IMR-90 (cell line): ENCODE measurements around the gene CPSF4. TPM values are rescaled to one million over a fixed set of nuclear protein-coding genes. Genes with fewer than 3 reads are reported as not detected.

ENCODE experiments used
- ATAC-seq: fragments of 200-7000 bp; cut with Tn5 transposase; 2 replicates; pipeline ENCODE4 v1.9.1; 2020; ENCODE audit warnings: low read depth, mild to moderate bottlenecking, moderate library complexity
- BruUV-seq: library from RNA; stranded (reverse); fragments of 400-500 nt; replicated peaks from 2 replicates; lab custom pipeline; 2021; lab: Mats Ljungman, UMichigan
- CTCF ChIA-PET: fragments of 300-600 bp; formaldehyde crosslinking; extraction: SDS; loops from one replicate; lab custom pipeline; 2021; ENCODE audit warnings: antibody characterized with exemption; lab: Yijun Ruan, JAX
- POLR2A ChIA-PET: fragments of 300-600 bp; sonication (Branson Sonifier 250); formaldehyde crosslinking; loops from one replicate; lab custom pipeline; 2022; ENCODE audit warnings: antibody characterized with exemption; ENCODE audit not compliant: unreplicated experiment; lab: Charles Lee
- DNase-seq: peaks from one replicate; pipeline ENCODE4 v3.0.0; 2013
- H2AFZ ChIP-seq: replicated peaks from 2 replicates; pipeline ENCODE3; 2013; ENCODE audit warnings: low read length, mild to moderate bottlenecking; ENCODE audit not compliant: poor library complexity
- H2AK5ac ChIP-seq: 2 replicates; pipeline ENCODE4 v1.6.1; 2013; ENCODE audit warnings: low read depth, low read length, inconsistent platforms
- H2AK9ac ChIP-seq: replicated peaks from 2 replicates; pipeline ENCODE3; 2013; ENCODE audit warnings: mild to moderate bottlenecking, low read depth, low read length, moderate library complexity; ENCODE audit not compliant: poor library complexity
- H2BK120ac ChIP-seq: 2 replicates; pipeline ENCODE4 v1.6.1; 2013; ENCODE audit warnings: low read depth, low read length, inconsistent platforms
- H2BK15ac ChIP-seq: 3 replicates; pipeline ENCODE4 v1.6.1; 2013; ENCODE audit warnings: low read depth, low read length, inconsistent platforms
- H2BK20ac ChIP-seq: 2 replicates; pipeline ENCODE4 v1.6.1; 2013; ENCODE audit warnings: low read depth, mild to moderate bottlenecking, inconsistent platforms, low read length, moderate library complexity
- H2BK5ac ChIP-seq: 2 replicates; pipeline ENCODE4 v1.6.1; 2013; ENCODE audit warnings: mild to moderate bottlenecking, low read depth, low read length, inconsistent platforms; ENCODE audit not compliant: poor library complexity, severe bottlenecking
- H3K14ac ChIP-seq: replicated peaks from 2 replicates; pipeline ENCODE4 v1.6.1; 2013; ENCODE audit warnings: low read depth, low read length, inconsistent platforms
- H3K18ac ChIP-seq: 2 replicates; pipeline ENCODE4 v1.6.1; 2013; ENCODE audit warnings: low read depth, low read length, control low read depth
- H3K23ac ChIP-seq: 2 replicates; pipeline ENCODE4 v1.6.1; 2013; ENCODE audit warnings: low read depth, low read length, inconsistent platforms
- H3K27ac ChIP-seq: 2 replicates; pipeline ENCODE4 v1.5.1; 2013; ENCODE audit warnings: mild to moderate bottlenecking, control low read depth, low read length; ENCODE audit not compliant: insufficient read depth
- H3K27me3 ChIP-seq: 2 replicates; pipeline ENCODE4 v1.6.1; 2013; ENCODE audit warnings: low read length; ENCODE audit not compliant: control insufficient read depth, insufficient read depth
- H3K36me3 ChIP-seq: 2 replicates; pipeline ENCODE4 v1.6.1; 2013; ENCODE audit warnings: low read length, mixed read lengths; ENCODE audit not compliant: control insufficient read depth, insufficient read depth
- H3K4ac ChIP-seq: 2 replicates; pipeline ENCODE4 v1.6.1; 2013; ENCODE audit warnings: low read depth, low read length, inconsistent platforms
- H3K4me1 ChIP-seq: 2 replicates; pipeline ENCODE4 v1.6.1; 2013; ENCODE audit warnings: low read length, mixed read lengths; ENCODE audit not compliant: control insufficient read depth, insufficient read depth
- H3K4me2 ChIP-seq: 2 replicates; pipeline ENCODE4 v1.6.1; 2013; ENCODE audit warnings: low read depth, mild to moderate bottlenecking, control low read depth, low read length, moderate library complexity
- H3K4me3 ChIP-seq: 2 replicates; pipeline ENCODE4 v1.5.1; 2013; ENCODE audit warnings: low read depth, mild to moderate bottlenecking, control low read depth, low read length, moderate library complexity; ENCODE audit not compliant: insufficient read depth
- H3K56ac ChIP-seq: 2 replicates; pipeline ENCODE4 v1.6.1; 2013; ENCODE audit warnings: low read length, inconsistent platforms; ENCODE audit not compliant: insufficient read depth; ENCODE audit errors: extremely low read depth
- H3K79me1 ChIP-seq, 2 experiments: 2 replicates each; pipeline ENCODE4 v1.6.1; 2013; ENCODE audit warnings: low read length in 2 of 2, inconsistent platforms in 1 of 2, low read depth in 1 of 2
- H3K9ac ChIP-seq: 2 replicates; pipeline ENCODE4 v1.6.1; 2013; ENCODE audit warnings: low read depth, low read length, control low read depth
- H3K9me1 ChIP-seq: 2 replicates; pipeline ENCODE4 v1.6.1; 2013; ENCODE audit warnings: low read length, inconsistent platforms; ENCODE audit not compliant: insufficient read depth
- H3K9me3 ChIP-seq: 2 replicates; pipeline ENCODE4 v1.6.1; 2013; ENCODE audit warnings: low read length; ENCODE audit not compliant: control insufficient read depth, insufficient read depth
- H4K20me1 ChIP-seq: 2 replicates; pipeline ENCODE4 v1.6.1; 2013; ENCODE audit warnings: low read length, inconsistent platforms; ENCODE audit not compliant: insufficient read depth
- H4K5ac ChIP-seq: 2 replicates; pipeline ENCODE4 v1.6.1; 2013; ENCODE audit warnings: mild to moderate bottlenecking, low read depth, low read length, control low read depth
- H4K8ac ChIP-seq, 2 experiments: 2 replicates each; pipeline ENCODE4 v1.6.1; 2013; ENCODE audit warnings: low read depth in 2 of 2, low read length in 2 of 2, control low read depth in 1 of 2, inconsistent platforms in 1 of 2
- H4K91ac ChIP-seq: 2 replicates; pipeline ENCODE4 v1.6.1; 2013; ENCODE audit warnings: low read depth, low read length, inconsistent platforms; ENCODE audit not compliant: insufficient read depth
- BHLHE40 ChIP-seq: fragments of 150-350 bp; IDR thresholded peaks from 2 replicates; pipeline ENCODE4 v1.6.1; 2016; ENCODE audit warnings: mild to moderate bottlenecking, low read depth, low read length
- CEBPB ChIP-seq: IDR thresholded peaks from 2 replicates; pipeline ENCODE4 v1.6.1; 2012; ENCODE audit warnings: low read depth, low read length, improper control_type of control experiment
- CHD1 ChIP-seq: IDR thresholded peaks from 2 replicates; pipeline ENCODE4 v1.6.1; 2012; ENCODE audit warnings: low read depth, low read length, improper control_type of control experiment
- CTCF ChIP-seq: conservative IDR thresholded peaks from 2 replicates; pipeline ENCODE4 v1.5.1; 2012; ENCODE audit warnings: mild to moderate bottlenecking, low read depth, low read length, improper control_type of control experiment
- ELK1 ChIP-seq: fragments of 150-350 bp; IDR thresholded peaks from 2 replicates; pipeline ENCODE4 v1.6.1; 2016; ENCODE audit warnings: low read depth, mild to moderate bottlenecking, low read length, moderate library complexity, borderline replicate concordance
- FOS ChIP-seq: fragments of 150-350 bp; IDR thresholded peaks from 2 replicates; pipeline ENCODE4 v1.6.1; 2016; ENCODE audit warnings: low read depth, low read length
- MAFK ChIP-seq: IDR thresholded peaks from 2 replicates; pipeline ENCODE4 v1.6.1; 2012; ENCODE audit warnings: low read depth, low read length, improper control_type of control experiment
- MAZ ChIP-seq: IDR thresholded peaks from 2 replicates; pipeline ENCODE4 v1.6.1; 2012; ENCODE audit warnings: low read depth, mild to moderate bottlenecking, low read length, improper control_type of control experiment, moderate library complexity, borderline replicate concordance
- MXI1 ChIP-seq: IDR thresholded peaks from 2 replicates; pipeline ENCODE4 v1.6.1; 2012; ENCODE audit warnings: low read depth, mild to moderate bottlenecking, low read length, moderate library complexity, borderline replicate concordance
- NFE2L2 ChIP-seq: fragments of 150-350 bp; IDR thresholded peaks from 2 replicates; pipeline ENCODE4 v1.6.1; 2016; ENCODE audit warnings: low read depth, mild to moderate bottlenecking, low read length
- POLR2A ChIP-seq: IDR thresholded peaks from 2 replicates; pipeline ENCODE4 v1.6.1; 2012; ENCODE audit warnings: mild to moderate bottlenecking, low read depth, low read length
- RAD21 ChIP-seq: IDR thresholded peaks from 2 replicates; pipeline ENCODE4 v1.6.1; 2012; ENCODE audit warnings: low read length, improper control_type of control experiment
- RCOR1 ChIP-seq: IDR thresholded peaks from 2 replicates; pipeline ENCODE4 v1.6.1; 2012; ENCODE audit warnings: mild to moderate bottlenecking, low read length, improper control_type of control experiment; ENCODE audit not compliant: insufficient replicate concordance
- RFX5 ChIP-seq: IDR thresholded peaks from 2 replicates; pipeline ENCODE4 v1.8.0; 2012; ENCODE audit warnings: low read depth, mild to moderate bottlenecking, low read length, moderate library complexity
- SMC3 ChIP-seq: fragments of 150-350 bp; IDR thresholded peaks from 2 replicates; pipeline ENCODE4 v1.6.1; 2016; ENCODE audit warnings: low read depth, mild to moderate bottlenecking, antibody characterized with exemption, low read length, moderate library complexity
- USF2 ChIP-seq: fragments of 150-350 bp; IDR thresholded peaks from 2 replicates; pipeline ENCODE4 v1.6.1; 2017; ENCODE audit warnings: mild to moderate bottlenecking, antibody characterized with exemption, low read length, low read depth
- WGBS, 2 experiments: methylation state at CpG; one replicate each; pipeline versions ENCODE4 v1.1.5 to v1.1.7; 2013; ENCODE audit warnings: missing lambda C conversion rate in 2 of 2; ENCODE audit not compliant: insufficient read length in 1 of 2; ENCODE audit errors: extremely low coverage in 2 of 2; 5-methylcytosine and 5-hydroxymethylcytosine counted together
- dilution Hi-C: fragments of 300-500 bp; cut with HindIII; formaldehyde crosslinking; loops from one replicate; pipeline ENCODE4 v1.14.3; 2018; ENCODE audit warnings: low sequenced_read_pairs; ENCODE audit not compliant: unreplicated experiment
- in situ Hi-C: fragments of 300-500 bp; cut with MboI; formaldehyde crosslinking; loops from 3 replicates; pipeline ENCODE4 v1.14.3; 2019; ENCODE audit warnings: low sequenced_read_pairs, inconsistent platforms, mixed read lengths
- intact Hi-C: fragments of 100-400 bp; cut with micrococcal nuclease; formaldehyde crosslinking; loops from 2 replicates; pipeline ENCODE4 v1.10.0; 2022
- polyA plus RNA-seq, 3 experiments: library from polyadenylated mRNA; depleted of rRNA; stranded (reverse); fragments of >200 nt; gene quantifications; 2 replicates each; pipeline ENCODE4 v1.2.3, GENCODE V29; 2012; ENCODE audit warnings: low replicate concordance in 1 of 3
- total RNA-seq: library from RNA; depleted of rRNA; stranded (reverse); fragments of >200 nt; gene quantifications from 2 replicates; pipeline ENCODE4 v1.2.3, GENCODE V29; 2012

The CPSF4 gene
- total and polyA plus RNA-seq, 2 of the 4 experiments (the other 2 are of a cell fraction) = 23.8 to 44.9 TPM

- no peak for TF ChIP-seq MAFK
- no peak for TF ChIP-seq MAZ
- no peak for TF ChIP-seq RAD21
- TF ChIP-seq BHLHE40 = no peak
- no peak for TF ChIP-seq USF2
- TF ChIP-seq RCOR1 = no peak
- TF ChIP-seq CEBPB = no peak
- TF ChIP-seq FOS = no peak
- TF ChIP-seq RFX5 = no peak
- no peak for TF ChIP-seq CTCF
- TF ChIP-seq SMC3 = no peak
- no peak for TF ChIP-seq NFE2L2
- TF ChIP-seq CHD1 = no peak
- TF ChIP-seq MXI1 = no peak
- TF ChIP-seq POLR2A = no peak
- no peak for TF ChIP-seq ELK1
- no peak for DNase-seq
- Histone ChIP-seq H3K18ac (no peak overlapping the region), H2AK9ac (no peak overlapping the region), H4K20me1 (peaks cover 14% of the 10 kb centered on the region), H2BK120ac (no peak overlapping the region), H3K9ac (no peak overlapping the region), H3K14ac (no peak overlapping the region), H2AFZ (no peak overlapping the region), H2BK15ac (no peak overlapping the region), H2BK20ac (no peak overlapping the region), H3K4me2 (no peak overlapping the region), H2BK5ac (no peak overlapping the region), H3K27me3 (no peaks in the 10 kb centered on the region), H3K4me3 (no peak overlapping the region), H4K5ac (no peak overlapping the region), H4K91ac (no peak overlapping the region), H3K9me1 (no peaks in the 10 kb centered on the region), H3K23ac (no peak overlapping the region), H3K4me1 (no peaks in the 10 kb centered on the region), H4K8ac (no peak overlapping the region), H3K4ac (no peak overlapping the region), H3K56ac (no peak overlapping the region), H3K79me1 (peaks cover 0 to 13% of the 10 kb centered on the region in 2 experiments), H3K27ac (no peak overlapping the region), H3K9me3 (no peaks in the 10 kb centered on the region), H2AK5ac (no peak overlapping the region), H3K36me3 (peaks cover 63% of the 10 kb centered on the region)
- dilution Hi-C loops = no loop called here
- no peak for ATAC-seq
- ChIA-PET POLR2A (no interaction called here), CTCF (no interaction called here)
- BruUV-seq = no TSS peak
- WGBS, 2 experiments = 93% methylated on average over 9 of the region's 11 CpGs; no CpG with 5 or more reads in 1 of the 2 experiments
- intact Hi-C loops = no loop called here
- in situ Hi-C loops = no loop called here
Observed at GRCh38 chr7:99422186-99422585, 16.6 kb upstream of the CPSF4 start.
